ENCODE measurements around the gene UNC5A. TPM values are rescaled to one million over a fixed set of nuclear protein-coding genes. Genes with fewer than 3 reads are reported as not detected.

Gene UNC5A
- total RNA-seq, 1 donor from 2014 or later, result 5.6 TPM

DNA sequence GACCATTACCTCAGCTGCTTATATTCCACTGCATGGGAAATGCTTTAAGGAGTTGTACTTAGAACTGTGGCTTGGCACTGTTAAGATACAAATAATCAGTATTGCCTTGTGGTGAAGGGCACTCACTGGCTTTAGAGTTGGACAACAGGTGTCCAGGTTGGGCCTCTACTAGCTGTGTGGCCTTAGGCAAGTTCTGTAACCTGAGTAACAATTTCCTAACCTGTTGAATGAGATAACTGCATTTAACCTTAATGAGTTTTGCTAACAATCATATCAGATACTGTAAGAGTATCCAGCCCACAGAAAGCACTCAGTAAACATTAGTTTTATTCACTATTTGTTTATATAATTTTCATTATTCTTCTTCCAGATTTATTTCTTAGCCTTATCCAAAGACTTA is 106.0 kb downstream of the UNC5A start:
- no peak overlapping the region for H3K27ac Mint-ChIP-seq (ENCODE audit: unreplicated experiment)
- no peaks in the 10 kb centered on the region for H3K27me3 Mint-ChIP-seq (ENCODE audit: unreplicated experiment)
- TF ChIP-seq, protein P1, sequence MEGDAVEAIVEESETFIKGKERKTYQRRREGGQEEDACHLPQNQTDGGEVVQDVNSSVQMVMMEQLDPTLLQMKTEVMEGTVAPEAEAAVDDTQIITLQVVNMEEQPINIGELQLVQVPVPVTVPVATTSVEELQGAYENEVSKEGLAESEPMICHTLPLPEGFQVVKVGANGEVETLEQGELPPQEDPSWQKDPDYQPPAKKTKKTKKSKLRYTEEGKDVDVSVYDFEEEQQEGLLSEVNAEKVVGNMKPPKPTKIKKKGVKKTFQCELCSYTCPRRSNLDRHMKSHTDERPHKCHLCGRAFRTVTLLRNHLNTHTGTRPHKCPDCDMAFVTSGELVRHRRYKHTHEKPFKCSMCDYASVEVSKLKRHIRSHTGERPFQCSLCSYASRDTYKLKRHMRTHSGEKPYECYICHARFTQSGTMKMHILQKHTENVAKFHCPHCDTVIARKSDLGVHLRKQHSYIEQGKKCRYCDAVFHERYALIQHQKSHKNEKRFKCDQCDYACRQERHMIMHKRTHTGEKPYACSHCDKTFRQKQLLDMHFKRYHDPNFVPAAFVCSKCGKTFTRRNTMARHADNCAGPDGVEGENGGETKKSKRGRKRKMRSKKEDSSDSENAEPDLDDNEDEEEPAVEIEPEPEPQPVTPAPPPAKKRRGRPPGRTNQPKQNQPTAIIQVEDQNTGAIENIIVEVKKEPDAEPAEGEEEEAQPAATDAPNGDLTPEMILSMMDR (IDR thresholded peaks at IDR 0.05; ENCODE audit: partially characterized antibody, unreplicated experiment), result no peak
- no peak overlapping the region for H3K4me3 Mint-ChIP-seq (ENCODE audit: unreplicated experiment)
- no peaks in the 10 kb centered on the region for H3K9me3 Mint-ChIP-seq (ENCODE audit: unreplicated experiment)
- H3K36me3 Mint-ChIP-seq (ENCODE audit: unreplicated experiment), result no peaks in the 10 kb centered on the region
- DNase-seq, result no peak
- H3K4me1 Mint-ChIP-seq (ENCODE audit: low read depth, unreplicated experiment), result peaks cover 5% of the 10 kb centered on the region

DNA sequence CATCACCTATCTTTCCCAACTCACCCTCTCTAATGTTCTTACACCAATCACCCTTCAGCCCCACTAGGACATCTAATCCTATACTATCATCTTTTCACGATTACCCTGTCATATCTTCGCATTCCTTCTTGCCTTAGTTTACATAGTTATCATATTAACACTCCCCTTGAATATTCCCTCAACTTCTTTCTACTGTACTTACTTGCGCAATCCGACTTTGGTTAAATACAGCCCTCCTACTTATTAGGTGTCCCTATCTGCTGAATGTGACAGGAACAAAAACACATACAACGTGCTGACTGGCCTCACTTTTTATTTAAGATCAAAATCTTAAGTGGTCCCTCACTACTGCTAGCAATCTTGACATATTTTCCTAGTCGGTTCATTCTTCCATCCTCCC is 108.3 kb downstream of the UNC5A start:
- no peaks in the 10 kb centered on the region for H3K36me3 Mint-ChIP-seq (ENCODE audit: unreplicated experiment)
- H3K4me1 Mint-ChIP-seq (ENCODE audit: low read depth, unreplicated experiment), result no peaks in the 10 kb centered on the region
- no peak for DNase-seq
- TF ChIP-seq, protein P1 (IDR thresholded peaks at IDR 0.05; ENCODE audit: partially characterized antibody, unreplicated experiment), result no peak
- no peak overlapping the region for H3K4me3 Mint-ChIP-seq (ENCODE audit: unreplicated experiment)
- no peak overlapping the region for H3K27ac Mint-ChIP-seq (ENCODE audit: unreplicated experiment)
- H3K27me3 Mint-ChIP-seq (ENCODE audit: unreplicated experiment), result no peaks in the 10 kb centered on the region
- H3K9me3 Mint-ChIP-seq (ENCODE audit: unreplicated experiment), result no peaks in the 10 kb centered on the region

DNA sequence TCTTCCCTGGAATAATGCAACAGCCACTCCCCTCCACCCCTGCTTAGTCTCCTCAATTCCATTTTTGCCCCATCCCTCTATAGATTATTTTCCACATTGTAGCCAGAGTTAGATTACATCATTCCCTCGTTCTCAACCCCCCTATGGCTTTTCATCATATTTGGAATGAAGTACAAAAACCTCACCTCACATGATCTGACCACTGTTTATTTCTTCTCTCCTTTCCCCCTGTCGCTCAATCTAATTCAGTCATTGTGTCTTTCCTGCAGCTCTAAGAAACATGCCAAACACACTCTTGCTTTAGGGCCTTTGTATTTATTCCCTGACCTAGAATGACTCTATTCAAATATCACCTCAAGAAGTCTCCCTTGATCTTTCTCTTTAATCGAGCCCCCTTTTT is 111.4 kb downstream of the UNC5A start:
- H3K27ac Mint-ChIP-seq (ENCODE audit: unreplicated experiment), result no peak overlapping the region
- DNase-seq, result no peak

DNA sequence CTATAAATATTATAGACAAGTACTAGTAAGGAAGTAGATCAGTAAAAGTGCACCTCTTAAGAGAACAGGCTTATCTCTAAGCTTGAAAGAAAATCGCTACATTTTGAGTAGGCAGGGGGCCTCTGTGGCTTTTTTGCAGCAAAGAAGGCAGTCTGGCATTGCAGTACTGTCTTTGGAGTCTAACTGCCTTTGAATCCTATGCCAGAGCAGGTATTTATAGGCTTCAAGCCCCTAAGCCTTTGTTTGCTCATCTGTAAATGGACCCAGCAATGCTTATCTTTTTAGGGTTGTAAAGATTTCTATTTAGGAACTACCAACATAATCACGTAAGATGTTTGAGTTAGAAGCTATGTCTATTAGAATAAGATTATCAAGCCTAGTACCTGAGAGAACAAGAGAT is 112.5 kb downstream of the UNC5A start:
- TF ChIP-seq, protein P1 (IDR thresholded peaks at IDR 0.05; ENCODE audit: partially characterized antibody, unreplicated experiment), result no peak
- H3K27ac Mint-ChIP-seq (ENCODE audit: unreplicated experiment), result no peak overlapping the region
- H3K9me3 Mint-ChIP-seq (ENCODE audit: unreplicated experiment), result no peaks in the 10 kb centered on the region
- H3K36me3 Mint-ChIP-seq (ENCODE audit: unreplicated experiment), result no peaks in the 10 kb centered on the region
- H3K4me3 Mint-ChIP-seq (ENCODE audit: unreplicated experiment), result no peak overlapping the region
- H3K4me1 Mint-ChIP-seq (ENCODE audit: low read depth, unreplicated experiment), result no peaks in the 10 kb centered on the region
- no peak for DNase-seq
- no peaks in the 10 kb centered on the region for H3K27me3 Mint-ChIP-seq (ENCODE audit: unreplicated experiment)

More for the DNA sequence above, 111.4 kb downstream of the UNC5A start:
- H3K4me3 Mint-ChIP-seq (ENCODE audit: unreplicated experiment), result no peak overlapping the region
- H3K36me3 Mint-ChIP-seq (ENCODE audit: unreplicated experiment), result no peaks in the 10 kb centered on the region
- no peaks in the 10 kb centered on the region for H3K27me3 Mint-ChIP-seq (ENCODE audit: unreplicated experiment)
- H3K9me3 Mint-ChIP-seq (ENCODE audit: unreplicated experiment), result no peaks in the 10 kb centered on the region
- TF ChIP-seq, protein P1 (IDR thresholded peaks at IDR 0.05; ENCODE audit: partially characterized antibody, unreplicated experiment), result no peak
- no peaks in the 10 kb centered on the region for H3K4me1 Mint-ChIP-seq (ENCODE audit: low read depth, unreplicated experiment)

DNA sequence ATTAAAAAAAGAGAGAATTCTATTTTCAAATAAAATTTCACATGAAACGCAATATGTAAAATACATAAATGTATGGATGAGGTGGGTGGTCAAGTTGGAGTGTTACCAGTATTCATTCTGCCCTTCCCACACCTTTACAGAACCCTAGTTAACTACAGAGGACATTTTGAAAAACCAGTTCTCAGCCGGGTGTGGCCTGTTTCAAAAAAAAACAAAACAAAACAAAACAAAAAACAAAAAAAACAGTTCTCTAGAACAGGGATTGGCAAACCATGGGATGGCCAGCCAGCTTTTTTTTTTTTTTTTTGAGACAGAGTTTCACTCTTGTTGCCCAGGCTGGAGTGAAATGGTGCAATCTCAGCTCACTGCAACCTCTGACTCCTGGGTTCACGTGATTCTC is 117.2 kb downstream of the UNC5A start:
- Mint-ChIP-seq H3K27ac (ENCODE audit: unreplicated experiment) (no peak overlapping the region), H3K4me1 (ENCODE audit: low read depth, unreplicated experiment) (no peaks in the 10 kb centered on the region), H3K27me3 (ENCODE audit: unreplicated experiment) (no peaks in the 10 kb centered on the region), H3K4me3 (ENCODE audit: unreplicated experiment) (no peak overlapping the region), H3K36me3 (ENCODE audit: unreplicated experiment) (no peaks in the 10 kb centered on the region), H3K9me3 (ENCODE audit: unreplicated experiment) (no peaks in the 10 kb centered on the region)
- TF ChIP-seq, protein P1 (IDR thresholded peaks at IDR 0.05; ENCODE audit: partially characterized antibody, unreplicated experiment), result no peak
- no peak for DNase-seq

Measured in glutamatergic neuron (in vitro differentiated cells).